ENCODE measurements around the gene SLC29A2. TPM values are rescaled to one million over a fixed set of nuclear protein-coding genes. Genes with fewer than 3 reads are reported as not detected.
"Not testable (repeated sequence)": the region's sequence is repeated elsewhere in the genome, so short reads cannot be mapped to it uniquely, and the experiment has no call there.

The SLC29A2 gene
- total and polyA plus RNA-seq, 2 of the 8 experiments (the other 6 are each of a cell fraction or from before 2014, with no cell fraction given): 29.3 to 31.6 TPM

- not testable (repeated sequence) for H3K23me2 ChIP-seq (ENCODE audit: low read depth, low read length); H2BK12ac ChIP-seq (ENCODE audit: low read depth, low read length); H3K9me3 ChIP-seq (ENCODE audit: insufficient read depth in 2 of 2, low read depth in 1 of 2, low read length in 1 of 2); H3K18ac ChIP-seq (ENCODE audit: extremely low read depth, low read length); H3K4ac ChIP-seq (replicated peaks; ENCODE audit: insufficient read length, low read depth, low read length); H2BK120ac ChIP-seq (replicated peaks; ENCODE audit: low read depth, low read length); H3K9ac ChIP-seq (replicated peaks in 1 of 4; ENCODE audit: extremely low read depth in 1 of 4, low read depth in 3 of 4, low read length in 3 of 4); H4K91ac ChIP-seq (replicated peaks; ENCODE audit: insufficient read length, low read length); H4K5ac ChIP-seq (ENCODE audit: insufficient read length, low read depth, low read length); H3K4me2 ChIP-seq (ENCODE audit: insufficient read depth in 1 of 2, low read depth in 2 of 2, low read length in 2 of 2); H4K8ac ChIP-seq (ENCODE audit: extremely low read depth, insufficient read depth, low read length); H3K14ac ChIP-seq (ENCODE audit: insufficient read length); H3K4me1 ChIP-seq (replicated peaks in 1 of 4; ENCODE audit: control insufficient read depth in 3 of 4, insufficient read depth in 4 of 4, low read length in 3 of 4); H3K4me3 ChIP-seq (ENCODE audit: extremely low read depth in 1 of 4, insufficient read depth in 2 of 4, low read depth in 3 of 4, low read length in 4 of 4); H2BK5ac ChIP-seq (ENCODE audit: low read depth, low read length); H3K27ac ChIP-seq (ENCODE audit: low read depth, low read length); H2AK5ac ChIP-seq (ENCODE audit: low read depth, low read length); FAIRE-seq; H4K20me1 ChIP-seq (replicated peaks in 1 of 2; ENCODE audit: control insufficient read depth in 1 of 2, insufficient read depth in 2 of 2, low read length in 2 of 2); H3K27me3 ChIP-seq (replicated peaks in 1 of 4; ENCODE audit: control insufficient read depth in 3 of 4, extremely low read depth in 1 of 4, insufficient read depth in 3 of 4, low read length in 3 of 4); H2BK20ac ChIP-seq (ENCODE audit: low read length); H3K79me1 ChIP-seq (ENCODE audit: low read depth, low read length); H3K23ac ChIP-seq (ENCODE audit: insufficient read length); H3K36me3 ChIP-seq (ENCODE audit: control insufficient read depth in 2 of 4, insufficient read depth in 4 of 4, low read length in 3 of 4); H3K79me2 ChIP-seq (ENCODE audit: control insufficient read depth in 1 of 2, insufficient read depth in 2 of 2, low read length in 2 of 2); H2AFZ ChIP-seq (ENCODE audit: low read length); DNase-seq (ENCODE audit: low read depth in 1 of 2, low spot score in 2 of 2); H3K56ac ChIP-seq (replicated peaks; ENCODE audit: insufficient read length, low read depth, low read length); H2BK15ac ChIP-seq (ENCODE audit: low read length)
- POLR2A ChIA-PET (ENCODE audit: partially characterized antibody): interaction anchor here (1.0 to 2.3 kb wide), 4 partner anchors 12 to 37 kb away, joined by 3 to 7 read pairs (median 4); partner anchors contain the start of gene B4GAT1
- WGBS, 2 experiments (ENCODE audit: extremely low coverage in 1 of 2, insufficient coverage in 1 of 2, insufficient read length in 1 of 2, insufficient replicate concordance in 2 of 2, low coverage in 1 of 2, low lambda C conversion rate in 2 of 2, missing lambda C conversion rate in 1 of 2): 93% methylated on average over 13 of the region's 13 CpGs; no CpG with 5 or more reads in 1 of the 2 experiments
- CTCF ChIA-PET (ENCODE audit: partially characterized antibody): interaction anchor here (0.6 to 8.6 kb wide), 15 partner anchors 12 to 107 kb away, joined by 3 to 100 read pairs (median 16); partner anchors contain the start of genes MRPL11, NPAS4 and SLC29A2
Observed at GRCh38 chr11:66384316-66384715, 12.8 kb upstream of the SLC29A2 start.

GRCh38 chr11:66380264-66380663 is 8.7 kb upstream of the SLC29A2 start:
- H2BK120ac ChIP-seq (replicated peaks; ENCODE audit: low read depth, low read length); H3K9ac ChIP-seq (replicated peaks in 1 of 4; ENCODE audit: extremely low read depth in 1 of 4, low read depth in 3 of 4, low read length in 3 of 4); H3K79me1 ChIP-seq (ENCODE audit: low read depth, low read length); H3K23ac ChIP-seq (ENCODE audit: insufficient read length); H3K23me2 ChIP-seq (ENCODE audit: low read depth, low read length); H4K20me1 ChIP-seq (replicated peaks in 1 of 2; ENCODE audit: control insufficient read depth in 1 of 2, insufficient read depth in 2 of 2, low read length in 2 of 2); H2BK15ac ChIP-seq (ENCODE audit: low read length); H3K4ac ChIP-seq (replicated peaks; ENCODE audit: insufficient read length, low read depth, low read length); H4K91ac ChIP-seq (replicated peaks; ENCODE audit: insufficient read length, low read length); H2BK12ac ChIP-seq (ENCODE audit: low read depth, low read length); H4K8ac ChIP-seq (ENCODE audit: extremely low read depth, insufficient read depth, low read length); H3K4me2 ChIP-seq (ENCODE audit: insufficient read depth in 1 of 2, low read depth in 2 of 2, low read length in 2 of 2); H3K4me3 ChIP-seq (ENCODE audit: extremely low read depth in 1 of 4, insufficient read depth in 2 of 4, low read depth in 3 of 4, low read length in 4 of 4); H2BK20ac ChIP-seq (ENCODE audit: low read length); H3K9me3 ChIP-seq (ENCODE audit: insufficient read depth in 2 of 2, low read depth in 1 of 2, low read length in 1 of 2); H3K79me2 ChIP-seq (ENCODE audit: control insufficient read depth in 1 of 2, insufficient read depth in 2 of 2, low read length in 2 of 2); DNase-seq (ENCODE audit: low read depth in 1 of 2, low spot score in 2 of 2); H2BK5ac ChIP-seq (ENCODE audit: low read depth, low read length); H3K56ac ChIP-seq (replicated peaks; ENCODE audit: insufficient read length, low read depth, low read length); H4K5ac ChIP-seq (ENCODE audit: insufficient read length, low read depth, low read length); H3K27me3 ChIP-seq (replicated peaks in 1 of 4; ENCODE audit: control insufficient read depth in 3 of 4, extremely low read depth in 1 of 4, insufficient read depth in 3 of 4, low read length in 3 of 4); H3K36me3 ChIP-seq (ENCODE audit: control insufficient read depth in 2 of 4, insufficient read depth in 4 of 4, low read length in 3 of 4); H2AK5ac ChIP-seq (ENCODE audit: low read depth, low read length); H3K4me1 ChIP-seq (replicated peaks in 1 of 4; ENCODE audit: control insufficient read depth in 3 of 4, insufficient read depth in 4 of 4, low read length in 3 of 4); H3K18ac ChIP-seq (ENCODE audit: extremely low read depth, low read length); H3K14ac ChIP-seq (ENCODE audit: insufficient read length); FAIRE-seq; H3K27ac ChIP-seq (ENCODE audit: low read depth, low read length): not testable (repeated sequence)
- POLR2A ChIA-PET (ENCODE audit: partially characterized antibody): interaction anchor here (1.5 to 28.0 kb wide), 2 partner anchors 10 to 29 kb away, joined by 4 to 487 read pairs; partner anchors contain the start of genes B4GAT1 and BRMS1
- CTCF ChIA-PET (ENCODE audit: partially characterized antibody): interaction anchor here (0.8 to 8.2 kb wide), 5 partner anchors 9 to 306 kb away, joined by 3 to 42 read pairs (median 4); no protein-coding TSS in a partner anchor
- peak overlapping the region; percentile 71; the same call in 1 of the 2 replicates for H2AFZ ChIP-seq (ENCODE audit: low read length)
- 51% methylated on average over 7 of the region's 7 CpGs; no CpG with 5 or more reads in 1 of the 2 experiments for WGBS, 2 experiments (ENCODE audit: extremely low coverage in 1 of 2, insufficient coverage in 1 of 2, insufficient read length in 1 of 2, insufficient replicate concordance in 2 of 2, low coverage in 1 of 2, low lambda C conversion rate in 2 of 2, missing lambda C conversion rate in 1 of 2)
